Nucleus accumbens (tissue), 56 donors: Measurements from ENCODE around the gene CAPZB.

Experiments used
- DNase-seq, 56 donors: peaks; one replicate each; lab custom pipeline; 2025; lab: John Stamatoyannopoulos, UW

The CAPZB gene

GRCh38 chr1:19413999-19414398 is 71.3 kb downstream of the CAPZB start:
- DNase-seq = no peak

GRCh38 chr1:19412654-19413053 is 72.7 kb downstream of the CAPZB start:
- DNase-seq = no peak

- no peak for DNase-seq
Observed at GRCh38 chr1:19411612-19412011, 73.7 kb downstream of the CAPZB start.

GRCh38 chr1:19410393-19410792 is 74.9 kb downstream of the CAPZB start:
- no peak for DNase-seq

GRCh38 chr1:19409477-19410341 is 75.6 kb downstream of the CAPZB start:
- DNase-seq = no peak

GRCh38 chr1:19407494-19408096 is 77.7 kb downstream of the CAPZB start:
- no peak for DNase-seq

- DNase-seq = no peak
Observed at GRCh38 chr1:19406680-19407079, 78.7 kb downstream of the CAPZB start.

- peak in 32 of 56 donors; percentile 5 to 64 (median 27) for DNase-seq
Observed at GRCh38 chr1:19405761-19406487, 79.4 kb downstream of the CAPZB start.

GRCh38 chr1:19405195-19405760 is 80.1 kb downstream of the CAPZB start:
- DNase-seq = peak in 1 of 56 donors; percentile 4

GRCh38 chr1:19404748-19405147 is 80.6 kb downstream of the CAPZB start:
- DNase-seq = no peak

GRCh38 chr1:19403256-19403655 is 82.1 kb downstream of the CAPZB start:
- DNase-seq = no peak

- DNase-seq = no peak
Observed at GRCh38 chr1:19402031-19402813, 83.1 kb downstream of the CAPZB start.

GRCh38 chr1:19401535-19401889 is 83.8 kb downstream of the CAPZB start:
- no peak for DNase-seq

- DNase-seq = no peak
Observed at GRCh38 chr1:19400875-19401534, 84.3 kb downstream of the CAPZB start.

GRCh38 chr1:19400192-19400611 is 85.1 kb downstream of the CAPZB start:
- DNase-seq = no peak

GRCh38 chr1:19398309-19398760 is 87.0 kb downstream of the CAPZB start:
- no peak for DNase-seq

- no peak for DNase-seq
Observed at GRCh38 chr1:19397217-19397945, 88.0 kb downstream of the CAPZB start.

GRCh38 chr1:19396280-19396679 is 89.1 kb downstream of the CAPZB start:
- DNase-seq = no peak

- no peak for DNase-seq
Observed at GRCh38 chr1:19395678-19396192, 89.6 kb downstream of the CAPZB start.
